GM04503 (cell line): ENCODE results near the gene ZNF618.
A peak's percentile ranks its signal among the peaks of the same experiment; 100 is the strongest.
"Not testable (repeated sequence)": the region's sequence is repeated elsewhere in the genome, so short reads cannot be mapped to it uniquely, and the experiment has no call there.

Source experiments
- DNase-seq: peaks from one replicate; pipeline ENCODE4 v3.0.0-alpha.2; 2012; ENCODE audit warnings: low read depth

ZNF618 gene

DNA sequence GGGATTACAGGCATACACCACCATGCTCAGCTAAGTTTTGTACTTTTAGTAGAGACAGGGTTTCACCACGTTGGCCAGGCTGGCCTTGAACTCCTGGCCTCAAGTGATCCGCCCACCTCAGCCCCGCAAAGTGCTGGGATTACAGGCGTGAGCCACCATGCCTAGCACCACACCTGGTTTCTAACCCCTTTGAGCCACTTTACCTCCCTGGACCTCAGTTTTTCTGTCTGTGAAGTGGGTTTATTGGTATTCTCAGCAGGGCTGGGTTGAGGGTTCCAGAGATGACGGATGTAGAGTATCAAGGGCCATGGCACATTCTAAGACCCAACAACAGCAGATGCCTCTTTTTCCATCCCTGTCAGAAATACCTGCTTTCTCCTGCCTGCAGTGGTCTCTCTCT, 163.4 kb downstream of the ZNF618 start:
- no peak for DNase-seq

DNA sequence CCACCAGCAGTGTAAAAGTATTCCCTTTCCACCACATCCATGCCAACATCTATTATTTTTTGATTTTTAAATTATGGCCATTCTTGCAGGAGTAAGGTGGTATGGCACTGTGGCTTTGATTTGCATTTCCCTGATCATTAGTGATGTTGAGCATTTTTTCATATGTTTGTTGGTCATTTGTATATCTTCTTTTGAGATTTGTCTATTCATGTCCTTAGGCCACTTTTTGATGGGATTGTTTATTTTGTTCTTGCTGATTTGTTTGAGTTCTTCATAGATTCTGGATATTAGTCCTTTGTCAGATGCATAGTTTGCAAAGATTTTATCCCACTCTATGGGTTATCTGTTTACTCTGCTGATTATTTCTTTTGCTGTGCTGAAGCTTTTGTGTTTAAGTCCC, 167.6 kb downstream of the ZNF618 start:
- not testable (repeated sequence) for DNase-seq

DNA sequence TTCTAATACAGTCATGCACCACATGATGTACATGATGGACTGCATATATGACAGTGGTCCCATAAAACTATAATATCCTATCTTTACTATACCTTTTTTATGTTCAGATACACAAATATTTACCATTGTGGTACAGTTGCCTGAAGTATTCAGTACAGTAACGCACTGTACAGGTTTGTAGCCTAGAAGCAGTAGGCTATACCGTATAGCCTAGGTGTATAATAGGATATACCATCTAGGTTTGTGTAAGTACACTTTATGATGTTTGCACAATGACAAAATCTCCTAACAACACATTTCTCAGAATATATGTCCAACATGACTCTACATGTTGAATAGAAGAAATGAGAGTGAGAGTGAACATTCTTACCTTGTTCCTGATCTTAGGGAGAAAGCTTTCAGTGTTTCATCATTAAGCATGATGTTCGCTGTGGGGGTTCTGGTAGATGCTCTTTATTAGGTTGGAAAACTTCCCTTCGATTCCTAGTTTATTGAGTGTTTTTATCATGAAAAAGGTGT, 170.2 kb downstream of the ZNF618 start:
- DNase-seq: no peak

DNA sequence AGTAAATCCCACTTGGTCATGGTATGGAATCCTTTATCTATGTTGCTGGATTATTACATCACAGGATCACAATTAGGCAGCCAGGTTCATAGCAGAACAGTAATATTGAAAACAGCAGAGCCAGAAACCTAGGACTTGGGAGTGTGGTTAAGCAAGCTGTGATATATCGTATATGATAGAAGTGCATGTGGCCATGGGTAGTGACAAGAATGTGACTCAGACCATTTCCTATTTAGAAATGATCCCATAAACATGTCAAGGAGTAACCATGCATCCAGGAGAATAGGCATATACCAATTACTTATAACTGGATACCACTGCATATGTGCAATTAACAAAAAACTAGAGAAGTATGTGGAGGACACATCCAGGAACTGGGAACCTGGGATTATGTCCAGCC, 170.8 kb downstream of the ZNF618 start:
- peak; percentile 33 for DNase-seq

DNA sequence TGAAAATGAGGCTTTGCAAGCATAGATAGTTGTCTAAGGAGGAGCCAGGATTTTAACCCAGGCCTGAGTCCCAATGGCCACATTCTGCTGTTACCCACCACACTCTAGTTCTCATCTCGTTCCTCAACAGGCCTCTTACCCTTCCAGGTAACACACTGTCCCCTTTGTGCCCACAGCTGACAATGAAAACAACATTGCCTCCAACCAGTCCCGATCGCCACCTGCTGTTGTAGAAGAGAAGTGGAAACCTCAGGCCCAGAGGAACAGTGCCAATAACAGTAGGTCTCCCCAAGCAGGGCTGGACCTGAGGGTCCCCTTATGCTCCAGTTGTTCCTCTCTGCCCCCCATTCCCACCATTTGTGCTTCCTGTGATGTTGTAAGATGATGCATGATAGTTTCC, 171.6 kb downstream of the ZNF618 start:
- DNase-seq: no peak

DNA sequence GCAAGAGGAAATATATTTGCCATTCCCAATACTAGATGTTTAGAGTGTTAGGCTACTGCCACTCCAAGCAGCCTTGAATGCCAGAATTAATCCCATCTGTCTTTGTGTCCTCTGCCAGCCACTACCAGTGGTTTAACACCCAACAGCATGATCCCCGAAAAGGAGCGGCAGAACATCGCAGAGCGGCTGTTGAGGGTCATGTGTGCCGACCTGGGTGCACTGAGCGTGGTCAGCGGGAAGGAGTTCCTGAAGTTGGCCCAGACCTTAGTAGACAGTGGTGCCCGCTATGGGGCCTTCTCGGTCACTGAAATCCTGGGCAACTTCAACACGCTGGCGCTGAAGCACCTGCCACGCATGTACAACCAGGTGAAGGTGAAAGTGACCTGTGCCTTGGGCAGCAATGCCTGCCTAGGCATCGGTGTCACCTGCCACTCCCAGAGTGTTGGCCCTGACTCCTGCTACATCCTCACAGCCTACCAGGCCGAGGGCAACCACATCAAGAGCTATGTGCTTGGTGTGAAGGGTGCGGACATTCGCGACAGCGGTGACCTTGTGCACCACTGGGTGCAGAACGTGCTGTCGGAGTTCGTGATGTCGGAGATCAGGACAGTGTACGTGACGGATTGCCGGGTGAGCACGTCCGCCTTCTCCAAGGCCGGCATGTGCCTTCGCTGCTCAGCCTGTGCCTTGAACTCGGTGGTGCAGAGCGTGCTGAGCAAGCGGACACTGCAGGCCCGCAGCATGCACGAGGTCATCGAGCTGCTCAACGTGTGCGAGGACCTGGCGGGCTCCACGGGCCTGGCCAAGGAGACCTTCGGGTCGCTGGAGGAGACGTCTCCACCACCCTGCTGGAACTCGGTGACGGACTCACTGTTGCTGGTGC, 172.7 kb downstream of the ZNF618 start:
- no peak for DNase-seq

DNA sequence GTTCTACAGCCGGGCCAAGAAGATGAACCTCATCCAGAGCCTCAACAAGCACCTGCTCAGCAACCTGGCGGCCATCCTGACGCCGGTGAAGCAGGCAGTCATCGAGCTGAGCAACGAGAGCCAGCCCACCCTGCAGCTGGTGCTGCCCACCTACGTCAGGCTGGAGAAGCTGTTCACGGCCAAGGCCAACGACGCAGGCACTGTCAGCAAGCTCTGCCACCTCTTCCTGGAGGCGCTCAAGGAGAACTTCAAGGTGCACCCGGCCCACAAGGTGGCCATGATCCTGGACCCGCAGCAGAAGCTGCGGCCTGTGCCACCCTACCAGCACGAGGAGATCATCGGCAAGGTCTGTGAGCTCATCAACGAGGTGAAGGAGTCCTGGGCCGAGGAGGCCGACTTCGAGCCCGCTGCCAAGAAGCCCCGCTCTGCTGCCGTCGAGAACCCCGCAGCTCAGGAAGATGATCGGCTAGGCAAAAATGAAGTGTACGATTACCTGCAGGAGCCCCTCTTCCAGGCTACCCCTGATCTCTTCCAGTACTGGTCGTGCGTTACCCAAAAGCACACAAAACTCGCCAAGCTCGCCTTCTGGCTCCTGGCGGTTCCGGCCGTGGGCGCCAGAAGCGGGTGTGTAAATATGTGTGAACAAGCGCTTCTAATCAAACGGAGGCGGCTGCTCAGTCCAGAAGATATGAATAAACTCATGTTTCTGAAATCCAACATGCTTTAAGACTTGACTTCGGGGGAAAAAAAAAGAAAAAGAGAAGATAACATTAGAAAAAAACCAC, 173.5 kb downstream of the ZNF618 start:
- no peak for DNase-seq

DNA sequence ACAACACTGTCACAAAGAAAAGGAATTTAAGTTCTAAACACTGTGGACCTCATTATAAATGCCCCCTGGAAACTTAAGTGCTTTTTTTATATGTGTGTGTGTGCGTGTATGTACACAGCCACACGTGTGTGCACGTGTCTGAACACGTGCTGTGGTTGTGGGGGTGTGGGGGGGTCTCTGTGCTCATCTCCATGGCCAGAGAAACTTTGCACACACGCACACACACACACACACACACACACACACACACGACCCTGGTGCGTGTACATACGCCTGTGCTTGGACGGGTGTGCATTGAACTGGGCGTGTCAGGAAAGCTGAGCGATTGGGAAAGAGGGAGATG, 174.1 kb downstream of the ZNF618 start:
- no peak for DNase-seq

DNA sequence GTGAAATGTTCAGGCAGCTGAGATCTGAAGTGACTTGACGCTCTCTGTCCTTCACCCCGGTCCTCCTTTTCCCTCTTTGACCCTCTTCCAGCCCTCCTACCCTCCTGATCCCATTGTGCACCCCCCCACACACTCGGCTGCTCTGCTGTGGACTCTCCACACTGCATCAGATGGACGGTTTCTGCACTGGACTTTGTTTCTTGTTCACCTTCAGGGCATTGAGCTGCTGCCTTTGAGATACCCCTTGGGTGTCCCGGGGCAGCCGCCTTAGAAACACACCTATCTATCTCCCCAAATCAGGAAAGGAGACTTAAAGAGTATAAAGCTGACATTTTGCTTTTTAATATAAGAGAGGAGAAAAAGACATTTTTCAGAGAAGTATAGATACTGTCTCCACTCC, 174.5 kb downstream of the ZNF618 start:
- no peak for DNase-seq

DNA sequence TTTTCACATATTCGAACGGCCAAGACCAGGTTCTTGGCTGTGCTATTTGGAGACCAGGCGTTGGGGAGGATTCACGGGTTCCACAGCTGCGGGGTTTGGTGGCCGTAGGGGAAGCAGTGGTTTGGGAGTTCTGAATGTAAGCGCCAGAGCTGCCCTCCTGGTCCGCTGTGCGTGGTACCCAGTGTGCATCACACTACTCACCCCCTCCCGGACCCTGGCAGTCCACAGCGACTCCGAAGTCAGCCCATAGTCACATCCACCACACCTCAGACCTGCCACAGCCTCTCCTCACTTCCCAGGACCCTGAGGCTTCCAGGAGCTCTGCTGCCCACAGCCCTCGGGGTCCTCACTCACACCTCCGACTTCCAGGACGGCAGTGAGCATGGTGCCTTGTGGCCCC, 175.2 kb downstream of the ZNF618 start:
- DNase-seq: no peak

DNA sequence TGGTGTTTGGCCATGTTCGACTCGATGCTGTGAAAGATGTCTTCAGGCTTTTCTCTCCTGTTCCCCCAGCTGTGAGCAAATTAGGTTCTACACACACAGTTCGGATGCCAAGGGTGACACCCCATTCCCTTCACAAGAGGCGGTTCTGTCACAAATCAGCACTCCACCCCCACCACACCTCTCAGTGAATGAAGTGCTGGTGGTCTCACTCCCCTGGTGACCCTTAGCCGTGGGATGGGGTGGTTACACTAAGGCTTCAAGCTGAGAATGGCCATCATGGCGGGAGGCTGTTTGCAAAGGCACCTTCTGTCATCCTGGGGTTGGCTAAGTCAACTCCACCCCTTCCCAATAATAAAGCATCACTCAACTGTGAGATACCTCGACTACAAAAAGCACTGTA, 175.6 kb downstream of the ZNF618 start:
- no peak for DNase-seq

DNA sequence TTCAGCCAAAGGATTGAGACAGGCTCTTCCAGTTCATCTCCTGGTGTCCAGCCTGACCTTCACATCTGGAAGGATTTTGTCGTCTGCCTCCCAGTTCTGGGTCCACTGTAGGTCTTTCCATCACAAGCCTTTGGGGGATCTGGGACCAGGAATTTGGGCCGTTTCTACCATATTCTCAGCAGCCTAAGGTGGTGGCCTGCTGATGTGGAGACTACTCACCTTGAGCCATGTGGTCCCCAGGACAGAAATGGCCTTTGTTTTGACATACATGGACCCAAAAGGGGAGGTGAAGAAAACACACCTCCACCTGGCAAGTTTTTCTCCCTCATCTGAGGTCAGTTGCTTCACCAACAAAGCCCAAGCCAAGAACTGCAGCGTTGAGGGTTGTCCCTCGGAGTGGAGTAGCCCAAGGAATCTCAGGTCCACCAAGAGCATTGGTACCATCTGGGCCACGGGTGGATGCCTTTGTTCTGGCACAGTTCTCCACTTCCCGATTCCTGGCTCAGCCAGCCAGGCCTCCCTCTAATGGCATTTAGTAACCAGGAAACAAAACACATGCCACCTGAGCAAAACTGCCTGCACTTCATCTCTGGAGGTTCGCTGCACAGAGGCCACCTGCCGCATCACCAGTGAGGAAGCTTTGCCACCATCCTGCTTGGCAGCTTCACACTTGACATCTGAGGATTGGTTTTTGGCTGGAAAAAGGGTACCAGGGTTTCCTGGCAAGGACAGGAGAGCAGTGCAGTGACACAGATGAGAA, 177.3 kb downstream of the ZNF618 start:
- DNase-seq: no peak

DNA sequence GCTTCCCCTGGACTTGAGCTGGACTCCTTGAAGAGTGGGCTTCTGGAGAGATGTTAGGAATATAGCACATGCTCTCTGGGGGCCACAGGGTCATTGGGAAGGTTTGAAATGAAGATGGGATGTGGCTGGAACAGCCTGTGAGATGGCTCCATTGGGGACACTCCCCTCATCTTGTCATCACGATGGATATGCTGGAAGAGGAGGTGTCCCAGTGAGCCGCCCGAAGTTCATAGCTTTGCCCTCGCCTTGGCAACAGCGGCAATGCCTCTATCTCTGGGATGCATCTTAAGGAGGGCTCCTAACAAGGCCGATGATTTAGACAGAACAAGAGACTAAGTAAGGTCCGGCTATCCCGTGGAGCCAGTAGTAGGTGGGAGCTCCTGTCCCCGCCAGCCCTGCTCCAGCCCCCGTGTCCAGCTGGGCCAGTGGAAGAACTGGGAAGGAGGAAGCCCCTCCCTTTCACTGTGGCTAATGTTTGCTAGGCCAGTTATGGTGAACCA, 178.1 kb downstream of the ZNF618 start:
- DNase-seq: no peak

DNA sequence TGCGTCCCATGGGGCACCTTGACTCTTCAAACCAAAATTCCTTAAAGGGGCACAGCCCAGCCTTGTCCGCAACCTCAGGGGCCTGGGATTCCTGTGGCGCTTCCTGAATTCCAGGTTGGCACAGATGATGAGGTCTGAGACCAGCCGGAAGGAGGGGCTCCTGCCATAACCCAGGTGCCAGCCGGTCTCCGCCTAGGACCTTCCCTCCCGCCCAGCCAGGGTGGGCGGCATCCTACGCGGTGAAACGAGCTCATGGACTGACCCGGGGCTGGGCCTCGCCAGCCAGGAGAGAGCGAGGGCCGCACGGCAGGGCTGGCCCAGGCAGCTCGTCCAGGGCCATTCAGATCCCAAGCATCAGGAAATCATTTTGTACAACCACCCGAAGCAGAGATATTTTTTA, 179.0 kb downstream of the ZNF618 start:
- DNase-seq: no peak

DNA sequence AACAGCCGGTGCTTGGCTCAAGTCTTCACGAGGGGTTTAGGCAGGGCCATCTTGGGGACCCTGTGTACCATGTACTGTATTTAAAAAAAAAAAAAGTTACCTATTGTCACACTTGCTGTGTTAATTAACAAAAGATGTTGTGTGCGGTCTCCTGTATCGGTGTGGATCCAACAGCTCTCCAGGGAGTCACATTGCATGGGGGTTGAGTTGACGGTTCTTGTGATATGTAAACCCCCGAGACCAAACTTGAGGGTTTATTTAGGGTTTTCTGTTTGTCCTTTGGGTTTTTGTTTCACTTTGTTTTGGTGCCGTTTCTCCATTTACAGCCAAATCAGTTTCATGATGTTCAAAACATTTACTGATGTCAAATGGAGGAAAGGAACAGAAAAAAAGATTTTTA, 179.8 kb downstream of the ZNF618 start:
- DNase-seq: no peak

DNA sequence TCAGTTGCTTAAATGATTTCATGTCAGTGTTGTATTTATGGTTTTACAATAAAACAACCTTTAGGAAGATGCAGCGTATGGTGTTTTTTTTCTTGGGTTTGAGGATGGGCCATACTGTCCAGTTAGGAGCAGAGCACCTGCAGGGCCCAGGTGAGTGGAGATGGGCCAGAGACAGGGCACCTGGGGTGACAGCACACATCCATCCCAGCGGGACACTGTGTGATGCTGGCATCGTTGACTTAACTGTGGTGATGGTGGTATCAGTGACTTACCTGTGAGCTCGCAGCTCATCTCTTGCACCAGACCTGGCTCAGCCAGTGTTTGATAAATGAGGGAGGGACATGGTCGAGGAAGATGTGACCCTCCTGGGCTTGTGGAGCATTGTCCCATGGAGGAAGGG, 180.4 kb downstream of the ZNF618 start:
- DNase-seq: no peak

DNA sequence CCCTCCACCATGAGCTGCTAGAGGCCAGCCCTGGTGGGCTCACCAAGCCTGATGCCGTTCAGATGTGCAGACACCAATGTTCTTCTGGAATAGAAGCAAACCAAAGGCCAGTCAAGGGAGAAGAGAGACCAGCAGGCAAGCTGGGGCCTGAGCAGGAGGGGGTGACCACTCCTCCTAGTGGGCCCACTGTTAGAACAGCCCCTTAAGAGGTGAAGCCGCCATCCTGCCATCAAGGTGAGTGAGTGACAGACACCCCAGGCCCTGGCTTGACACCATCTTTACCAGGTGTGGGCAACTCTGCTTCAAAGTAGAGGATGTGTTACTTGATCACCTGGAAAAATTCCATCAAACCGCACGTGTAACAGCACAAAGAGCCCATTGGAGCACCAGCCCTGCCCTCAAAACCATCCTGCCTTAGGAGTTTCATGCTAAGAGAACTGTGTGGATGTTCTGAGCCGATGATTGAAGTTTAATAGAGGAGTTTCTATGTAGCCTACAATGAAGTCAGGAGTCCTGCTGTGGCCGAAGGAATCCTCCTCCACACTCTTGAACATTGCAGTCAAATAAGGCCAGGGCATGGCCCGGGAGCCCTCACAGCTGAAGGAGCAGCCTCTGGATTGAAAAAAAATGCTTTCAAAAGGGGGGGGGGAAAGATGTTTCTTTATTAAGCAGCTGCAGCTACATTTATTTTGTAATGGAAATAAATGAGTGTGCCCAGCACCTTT, 181.2 kb downstream of the ZNF618 start:
- no peak for DNase-seq

DNA sequence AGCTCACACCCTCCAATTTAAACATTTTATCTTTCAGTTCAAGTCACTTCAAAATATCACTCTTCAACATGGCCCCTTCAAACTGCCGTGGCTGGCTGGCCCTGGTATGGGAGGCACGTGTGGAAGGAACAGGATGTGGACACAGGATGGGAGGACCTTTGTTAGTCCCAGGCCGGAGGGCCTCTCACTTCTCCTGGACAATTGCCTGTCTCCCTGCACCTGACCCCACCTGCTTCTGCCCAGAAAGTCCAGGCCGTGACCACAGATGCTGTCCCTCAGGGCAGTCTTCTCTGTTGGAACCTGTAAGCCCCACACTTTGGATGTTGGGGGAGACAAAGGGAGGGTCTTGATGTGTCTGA, 182.6 kb downstream of the ZNF618 start:
- DNase-seq: no peak

DNA sequence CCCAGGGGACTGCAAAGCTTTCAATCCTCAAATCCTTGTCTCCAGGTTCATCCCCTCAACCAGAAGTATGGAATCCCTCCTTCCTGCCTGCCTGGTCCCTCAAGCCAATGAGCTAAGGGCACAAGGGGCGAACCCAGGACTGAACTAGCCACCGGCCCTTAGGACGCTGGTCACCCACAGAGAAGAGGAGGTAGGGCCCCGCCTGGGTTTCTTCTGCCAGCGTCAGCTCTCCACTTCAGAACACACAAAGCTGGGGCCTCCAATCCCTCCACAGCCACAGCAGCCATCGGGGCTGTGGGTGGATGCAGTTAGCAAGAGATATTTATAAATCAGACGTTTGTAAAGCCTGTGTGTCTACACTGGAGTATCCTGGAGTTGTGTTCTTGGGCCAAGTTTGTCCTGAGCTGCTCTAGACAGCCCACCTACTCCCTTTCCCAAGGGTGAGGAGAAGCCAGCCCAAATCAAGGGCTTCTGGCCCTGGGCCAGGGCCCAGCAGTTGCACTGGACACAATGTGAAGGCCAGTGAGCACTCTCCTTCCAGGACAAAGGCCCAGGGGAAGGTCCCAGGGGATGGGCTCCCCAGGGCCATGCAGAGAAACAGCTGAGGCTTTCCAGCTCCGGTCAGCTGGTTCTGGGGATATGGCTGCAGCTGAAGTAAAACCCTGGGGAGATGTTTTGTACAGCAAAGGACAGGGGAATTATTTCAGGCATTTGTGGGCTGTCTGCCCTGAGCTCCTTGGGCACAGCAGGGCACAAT, 183.1 kb downstream of the ZNF618 start:
- DNase-seq: no peak

DNA sequence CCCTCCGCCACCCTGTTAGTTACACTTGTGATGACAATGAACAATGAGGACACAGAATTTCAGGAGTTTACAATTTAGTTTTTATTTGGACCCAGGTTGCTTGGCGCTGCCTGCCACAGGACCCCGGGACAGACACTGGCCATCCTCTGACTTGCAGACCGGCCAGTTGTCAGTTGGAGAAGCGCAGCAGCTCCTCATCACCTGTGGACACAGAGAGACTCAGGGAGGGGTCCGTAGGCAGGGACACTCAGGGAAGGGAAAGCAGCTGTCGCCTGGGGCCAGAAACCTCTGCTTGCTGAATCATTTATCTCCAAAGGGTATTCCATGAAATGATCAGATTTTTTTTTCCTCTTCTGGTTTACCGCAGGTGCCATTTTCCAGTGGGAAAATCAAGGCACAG, 184.0 kb downstream of the ZNF618 start:
- no peak for DNase-seq

DNA sequence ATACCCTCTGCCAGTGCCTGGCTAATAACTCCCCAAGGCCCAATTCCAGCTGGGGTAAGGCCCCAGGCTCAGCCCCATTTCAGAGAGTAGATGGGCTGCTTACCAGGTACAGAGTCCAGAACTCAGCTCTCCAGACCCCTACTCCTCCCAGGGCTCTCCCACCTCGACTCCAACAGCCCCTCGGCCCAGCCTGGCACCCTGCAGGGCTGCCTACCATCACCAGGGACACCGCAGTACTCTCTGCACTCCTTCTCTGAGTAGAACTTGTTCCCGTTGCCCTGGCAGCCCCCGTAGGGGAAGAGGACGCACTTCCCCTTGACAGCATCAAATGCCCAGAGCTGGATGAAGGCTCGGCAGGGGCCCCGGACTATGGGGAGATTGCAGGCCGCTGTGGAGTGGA, 184.6 kb downstream of the ZNF618 start:
- no peak for DNase-seq
